Kidney epithelial cell (primary cell): ENCODE measurements around the gene PIK3R5. TPM values are rescaled to one million over a fixed set of nuclear protein-coding genes. Genes with fewer than 3 reads are reported as not detected.

Experiments used
- DNase-seq: peaks from one replicate; pipeline ENCODE4 v3.0.0-alpha.2; 2010; ENCODE audit warnings: low read depth
- H3K27me3 ChIP-seq: 2 replicates; pipeline ENCODE4 v1.6.0; 2011; ENCODE audit warnings: low read length; ENCODE audit not compliant: control insufficient read depth, insufficient read depth
- H3K36me3 ChIP-seq: 2 replicates; pipeline ENCODE4 v1.5.1; 2011; ENCODE audit warnings: low read length; ENCODE audit not compliant: control insufficient read depth, insufficient read depth
- H3K4me3 ChIP-seq: 2 replicates; pipeline ENCODE4 v1.5.1; 2011; ENCODE audit warnings: low read depth, mild to moderate bottlenecking, control low read depth, low read length
- CTCF ChIP-seq: IDR thresholded peaks from 2 replicates; pipeline ENCODE4 v1.5.1; 2011; ENCODE audit warnings: mild to moderate bottlenecking, moderate library complexity, low read length, control low read depth, inconsistent platforms; ENCODE audit not compliant: insufficient read depth, poor library complexity, severe bottlenecking
- total RNA-seq: library from RNA; depleted of rRNA; stranded (reverse); fragments of >200 nt; gene quantifications from 2 replicates; pipeline ENCODE4 v1.2.3, GENCODE V29; 2015

PIK3R5 gene
- total RNA-seq, 1 donor from 2014 or later, result 1.7 TPM

GRCh38 chr17:8829036-8829941 lies 136.2 kb downstream of the PIK3R5 start:
- H3K4me3 ChIP-seq, result no peak overlapping the region
- DNase-seq, result no peak
- H3K36me3 ChIP-seq, result no peaks in the 10 kb centered on the region
- H3K27me3 ChIP-seq, result peaks cover 7% of the 10 kb centered on the region
- no peak for TF ChIP-seq CTCF

Other genes starting within 250 kb of the PIK3R5 start
- 0.41 TPM in 1 of 2 replicates, not detected in the other for gene CCDC42, start 220.9 kb downstream of the PIK3R5 start, total RNA-seq
- not detected in 2 replicates for gene SPDYE4, start 207.2 kb downstream of the PIK3R5 start, total RNA-seq
- 0.27 and 0.54 TPM in 2 replicates for gene MFSD6L, start 166.3 kb downstream of the PIK3R5 start, total RNA-seq
- not detected in 2 replicates for gene PIK3R6, start 98.0 kb downstream of the PIK3R5 start, total RNA-seq
- gene NTN1, start 55.8 kb upstream of the PIK3R5 start, total RNA-seq, result 15.2 and 20.5 TPM in 2 replicates